ENCODE measurements around the gene PCSK6.

- TF ChIP-seq GATA2 (IDR thresholded peaks at IDR 0.05; ENCODE audit: low read depth, low read length) (no peak), GATA3 (IDR thresholded peaks at IDR 0.05; ENCODE audit: low read depth, low read length) (no peak)
Observed at GRCh38 chr15:101325263-101326025, 164.1 kb downstream of the PCSK6 start.
